H9 (cell line): Measurements from ENCODE around the gene HNRNPCL1. TPM values are rescaled to one million over a fixed set of nuclear protein-coding genes. Genes with fewer than 3 reads are reported as not detected.

Experiments used
- DNase-seq: peaks from one replicate; pipeline ENCODE4 v3.0.0-alpha.2; 2017
- H2AFZ ChIP-seq: one replicate; pipeline ENCODE4 v1.6.1; 2013; ENCODE audit warnings: mild to moderate bottlenecking, low read length, control low read depth, moderate library complexity
- H2AK5ac ChIP-seq: 2 replicates; pipeline ENCODE4 v1.6.1; 2013; ENCODE audit warnings: low read length, control low read depth, mixed read lengths; ENCODE audit not compliant: insufficient read length
- H2BK120ac ChIP-seq: one replicate; pipeline ENCODE4 v1.6.1; 2013; ENCODE audit warnings: low read depth, mild to moderate bottlenecking, low read length, control low read depth, inconsistent platforms; ENCODE audit not compliant: poor library complexity, severe bottlenecking
- H2BK12ac ChIP-seq: 2 replicates; pipeline ENCODE4 v1.6.1; 2013; ENCODE audit warnings: low read length, control low read depth, mixed read lengths, low read depth; ENCODE audit not compliant: insufficient read length
- H2BK15ac ChIP-seq: 2 replicates; pipeline ENCODE4 v1.6.1; 2013; ENCODE audit warnings: low read depth, low read length, control low read depth
- H2BK20ac ChIP-seq: one replicate; pipeline ENCODE4 v1.6.1; 2013; ENCODE audit warnings: low read depth, mild to moderate bottlenecking, low read length, control low read depth, inconsistent platforms; ENCODE audit not compliant: poor library complexity, severe bottlenecking
- H2BK5ac ChIP-seq: 2 replicates; pipeline ENCODE4 v1.6.1; 2013; ENCODE audit warnings: low read length, control low read depth, mixed read lengths; ENCODE audit not compliant: insufficient read length
- H3K14ac ChIP-seq: 2 replicates; pipeline ENCODE4 v1.6.1; 2013; ENCODE audit warnings: low read length, control low read depth; ENCODE audit not compliant: insufficient read depth
- H3K18ac ChIP-seq: 2 replicates; pipeline ENCODE4 v1.6.1; 2013; ENCODE audit warnings: low read depth, mild to moderate bottlenecking, mixed read lengths, low read length, control low read depth; ENCODE audit not compliant: insufficient read length
- H3K23ac ChIP-seq: 2 replicates; pipeline ENCODE4 v1.6.1; 2013; ENCODE audit warnings: low read length, control low read depth, mixed read lengths, low read depth; ENCODE audit not compliant: insufficient read length
- H3K23me2 ChIP-seq: 2 replicates; pipeline ENCODE4 v1.6.1; 2013; ENCODE audit warnings: low read depth, mild to moderate bottlenecking, mixed read lengths, low read length, control low read depth; ENCODE audit not compliant: insufficient read length, poor library complexity, severe bottlenecking
- H3K27ac ChIP-seq: 2 replicates; pipeline ENCODE4 v1.5.1; 2013; ENCODE audit warnings: low read length, control low read depth, mixed read lengths, low read depth; ENCODE audit not compliant: insufficient read length
- H3K27me3 ChIP-seq: 2 replicates; pipeline ENCODE4 v1.6.1; 2013; ENCODE audit warnings: low read length, control low read depth, inconsistent platforms; ENCODE audit not compliant: insufficient read depth
- H3K4ac ChIP-seq: 2 replicates; pipeline ENCODE4 v1.6.1; 2013; ENCODE audit warnings: low read depth, mild to moderate bottlenecking, control low read depth, inconsistent platforms, low read length, moderate library complexity
- H3K4me1 ChIP-seq: 2 replicates; pipeline ENCODE4 v1.6.1; 2013; ENCODE audit warnings: low read length, control low read depth, inconsistent platforms; ENCODE audit not compliant: insufficient read depth
- H3K4me2 ChIP-seq: 2 replicates; pipeline ENCODE4 v1.6.1; 2013; ENCODE audit warnings: low read length, control low read depth, mixed read lengths; ENCODE audit not compliant: insufficient read length, insufficient read depth
- H3K56ac ChIP-seq: 2 replicates; pipeline ENCODE4 v1.6.1; 2013; ENCODE audit warnings: low read depth, mild to moderate bottlenecking, mixed read lengths, low read length, control low read depth; ENCODE audit not compliant: insufficient read length
- H3K79me1 ChIP-seq: 2 replicates; pipeline ENCODE4 v1.6.1; 2013; ENCODE audit warnings: low read depth, mild to moderate bottlenecking, moderate library complexity, low read length, control low read depth, inconsistent platforms; ENCODE audit not compliant: insufficient read depth, poor library complexity, severe bottlenecking
- H3K79me2 ChIP-seq: 2 replicates; pipeline ENCODE4 v1.6.1; 2013; ENCODE audit warnings: low read length, control low read depth, inconsistent platforms; ENCODE audit not compliant: insufficient read depth
- H3K9ac ChIP-seq: 2 replicates; pipeline ENCODE4 v1.6.1; 2013; ENCODE audit warnings: low read length, control low read depth, mixed read lengths; ENCODE audit not compliant: insufficient read length; ENCODE audit errors: extremely low read depth
- H3K9me3 ChIP-seq: one replicate; pipeline ENCODE4 v1.6.1; 2013; ENCODE audit warnings: low read depth, low read length, inconsistent platforms; ENCODE audit not compliant: control insufficient read depth
- H3T11ph ChIP-seq: one replicate; pipeline ENCODE4 v1.6.1; 2013; ENCODE audit warnings: mild to moderate bottlenecking, low read length, control low read depth, inconsistent platforms
- H4K20me1 ChIP-seq: one replicate; pipeline ENCODE4 v1.6.1; 2013; ENCODE audit not compliant: control insufficient read depth, insufficient read length, insufficient read depth
- H4K5ac ChIP-seq: 2 replicates; pipeline ENCODE4 v1.6.1; 2013; ENCODE audit warnings: low read depth, mild to moderate bottlenecking, mixed read lengths, low read length, control low read depth; ENCODE audit not compliant: insufficient read length
- H4K8ac ChIP-seq: replicated peaks from 2 replicates; pipeline ENCODE4 v1.6.1; 2013; ENCODE audit warnings: low read length, control low read depth, mixed read lengths, low read depth; ENCODE audit not compliant: insufficient read length
- H4K91ac ChIP-seq: 2 replicates; pipeline ENCODE4 v1.6.1; 2013; ENCODE audit warnings: low read depth, mild to moderate bottlenecking, moderate library complexity, mixed read lengths, low read length, control low read depth; ENCODE audit not compliant: insufficient read length
- H3K27ac Mint-ChIP-seq, 3 experiments: 2 replicates in 2 of 3; 3 replicates in 1 of 3; pipeline ENCODE4 v1.8.0; 2020 to 2021; ENCODE audit warnings: mixed read lengths in 3 of 3, mild to moderate bottlenecking in 1 of 3, moderate library complexity in 1 of 3
- H3K27me3 Mint-ChIP-seq: 2 replicates; pipeline ENCODE4 v1.8.0; 2021; ENCODE audit warnings: low read depth, mild to moderate bottlenecking, moderate library complexity, mixed read lengths
- H3K36me3 Mint-ChIP-seq, 3 experiments: 2 replicates in 2 of 3; 3 replicates in 1 of 3; pipeline ENCODE4 v1.8.0; 2020 to 2021; ENCODE audit warnings: low read depth in 3 of 3, mixed read lengths in 3 of 3; ENCODE audit not compliant: insufficient read depth in 1 of 3
- H3K4me1 Mint-ChIP-seq, 2 experiments: 2 replicates each; pipeline ENCODE4 v1.8.0; 2020; ENCODE audit warnings: mixed read lengths in 2 of 2
- H3K4me3 Mint-ChIP-seq, 2 experiments: 2 replicates in 1 of 2; 3 replicates in 1 of 2; pipeline ENCODE4 v1.8.0; 2020 to 2021; ENCODE audit warnings: mild to moderate bottlenecking in 2 of 2, mixed read lengths in 2 of 2, moderate library complexity in 1 of 2
- H3K9me3 Mint-ChIP-seq, 2 experiments: 2 replicates in 1 of 2; 3 replicates in 1 of 2; pipeline ENCODE4 v1.8.0; 2020; ENCODE audit warnings: mild to moderate bottlenecking in 2 of 2, mixed read lengths in 2 of 2, moderate library complexity in 1 of 2
- WGBS: extraction: QIAGEN DNeasy Blood & Tissue Kit; methylation state at CpG from one replicate; pipeline ENCODE4 v1.1.7; 2013; ENCODE audit warnings: missing lambda C conversion rate, low lambda C conversion rate, mixed read lengths; ENCODE audit not compliant: insufficient read length; ENCODE audit errors: extremely low coverage; 5-methylcytosine and 5-hydroxymethylcytosine counted together
- total RNA-seq: library from RNA; stranded (reverse); gene quantifications from 2 replicates; pipeline ENCODE4 v1.2.1, GENCODE V29; 2021
- TF ChIP-seq, protein P1 (sequence below): fragments of 200-600 bp; sonication (generic); conservative IDR thresholded peaks from 3 replicates; pipeline ENCODE4 v1.8.0; 2021; ENCODE audit warnings: antibody characterized with exemption, mild to moderate bottlenecking

HNRNPCL1 gene
- total RNA-seq, 1 experiment from 2014 or later: not detected

DNA sequence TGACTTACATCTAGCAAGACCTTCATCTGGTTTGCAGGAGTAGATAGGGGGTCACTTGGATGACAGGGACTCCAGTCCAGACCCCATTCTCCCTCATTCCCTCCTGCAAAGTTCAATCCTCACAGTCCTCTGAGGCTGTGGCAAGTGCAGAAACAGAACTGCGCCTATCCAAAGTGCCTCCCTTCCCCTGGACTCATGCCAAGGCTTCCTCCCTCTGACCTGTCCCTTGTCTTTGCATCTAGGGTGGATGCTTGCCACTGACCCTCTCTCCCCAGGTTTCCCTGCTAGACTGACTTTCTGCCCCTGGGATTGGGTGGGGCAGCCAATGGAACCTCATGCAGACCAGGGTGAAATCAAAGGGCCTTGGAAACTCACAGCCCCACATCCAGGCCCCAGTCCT lies 38.6 kb downstream of the HNRNPCL1 start:
- H2BK15ac ChIP-seq: no peak overlapping the region
- Mint-ChIP-seq H3K27ac (no peak overlapping the region), H3K27me3 (peaks cover 1% of the 10 kb centered on the region; the same call in 1 of the 2 replicates), H3K4me1 (no peaks in the 10 kb centered on the region), H3K36me3 (peaks cover 0 to 35% (median 2%) of the 10 kb centered on the region in 3 experiments; a peak in 5 of 7 replicates), H3K9me3 (peaks cover 81 to 91% of the 10 kb centered on the region in 2 experiments), H3K4me3 (no peak overlapping the region)
- H3K23ac ChIP-seq: no peak overlapping the region
- no peak for DNase-seq
- no peak overlapping the region for H2AK5ac ChIP-seq
- H3K23me2 ChIP-seq: no peaks in the 10 kb centered on the region
- no peak overlapping the region for H3K14ac ChIP-seq
- H3K4ac ChIP-seq: no peak overlapping the region
- no peak overlapping the region for H4K91ac ChIP-seq
- H2BK120ac ChIP-seq: no peak overlapping the region
- no peak overlapping the region for H2BK20ac ChIP-seq
- no peak overlapping the region for H2AFZ ChIP-seq
- H3K4me1 ChIP-seq: no peaks in the 10 kb centered on the region
- H3K18ac ChIP-seq: no peak overlapping the region
- no peaks in the 10 kb centered on the region for H3K27me3 ChIP-seq
- no peaks in the 10 kb centered on the region for H3K79me1 ChIP-seq
- H3T11ph ChIP-seq: no peak overlapping the region
- no peak overlapping the region for H4K8ac ChIP-seq
- H3K4me2 ChIP-seq: no peak overlapping the region
- H2BK5ac ChIP-seq: no peak overlapping the region
- no CpG with 5 or more reads among the region's 1 CpG for WGBS
- H4K20me1 ChIP-seq: no peaks in the 10 kb centered on the region
- no peak overlapping the region for H2BK12ac ChIP-seq
- no peaks in the 10 kb centered on the region for H3K79me2 ChIP-seq
- H3K9me3 ChIP-seq: peaks cover 55% of the 10 kb centered on the region
- TF ChIP-seq, protein P1, sequence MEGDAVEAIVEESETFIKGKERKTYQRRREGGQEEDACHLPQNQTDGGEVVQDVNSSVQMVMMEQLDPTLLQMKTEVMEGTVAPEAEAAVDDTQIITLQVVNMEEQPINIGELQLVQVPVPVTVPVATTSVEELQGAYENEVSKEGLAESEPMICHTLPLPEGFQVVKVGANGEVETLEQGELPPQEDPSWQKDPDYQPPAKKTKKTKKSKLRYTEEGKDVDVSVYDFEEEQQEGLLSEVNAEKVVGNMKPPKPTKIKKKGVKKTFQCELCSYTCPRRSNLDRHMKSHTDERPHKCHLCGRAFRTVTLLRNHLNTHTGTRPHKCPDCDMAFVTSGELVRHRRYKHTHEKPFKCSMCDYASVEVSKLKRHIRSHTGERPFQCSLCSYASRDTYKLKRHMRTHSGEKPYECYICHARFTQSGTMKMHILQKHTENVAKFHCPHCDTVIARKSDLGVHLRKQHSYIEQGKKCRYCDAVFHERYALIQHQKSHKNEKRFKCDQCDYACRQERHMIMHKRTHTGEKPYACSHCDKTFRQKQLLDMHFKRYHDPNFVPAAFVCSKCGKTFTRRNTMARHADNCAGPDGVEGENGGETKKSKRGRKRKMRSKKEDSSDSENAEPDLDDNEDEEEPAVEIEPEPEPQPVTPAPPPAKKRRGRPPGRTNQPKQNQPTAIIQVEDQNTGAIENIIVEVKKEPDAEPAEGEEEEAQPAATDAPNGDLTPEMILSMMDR: no peak
- no peak overlapping the region for H3K27ac ChIP-seq
- no peak overlapping the region for H4K5ac ChIP-seq
- no peak overlapping the region for H3K9ac ChIP-seq
- no peak overlapping the region for H3K56ac ChIP-seq
